Spinal cord (tissue), 10 donors: ENCODE data around the gene TRPM8. TPM values are rescaled to one million over a fixed set of nuclear protein-coding genes. Genes with fewer than 3 reads are reported as not detected.
A peak's percentile ranks its signal among the peaks of the same experiment; 100 is the strongest.

Source experiments
- DNase-seq, 6 donors: peaks; one replicate each; pipeline versions ENCODE4 v3.0.0 to v3.0.0-alpha.2; 2013 to 2015; ENCODE audit warnings: low spot score in 6 of 6, low read depth in 4 of 6
- H3K27ac ChIP-seq: one replicate; pipeline ENCODE4 v1.5.1; 2013; ENCODE audit warnings: low read depth, low read length, control low read depth
- H3K27me3 ChIP-seq: one replicate; pipeline ENCODE4 v1.6.1; 2013; ENCODE audit warnings: low read length; ENCODE audit not compliant: control insufficient read depth, insufficient read depth
- H3K36me3 ChIP-seq: one replicate; pipeline ENCODE4 v1.6.1; 2013; ENCODE audit warnings: low read length; ENCODE audit not compliant: control insufficient read depth, insufficient read depth
- H3K4me1 ChIP-seq: one replicate; pipeline ENCODE4 v1.6.1; 2013; ENCODE audit warnings: low read length; ENCODE audit not compliant: control insufficient read depth, insufficient read depth
- H3K4me3 ChIP-seq: one replicate; pipeline ENCODE4 v1.5.1; 2013; ENCODE audit warnings: low read depth, low read length, control low read depth
- H3K9me3 ChIP-seq: one replicate; pipeline ENCODE4 v1.6.1; 2013; ENCODE audit warnings: low read length; ENCODE audit not compliant: control insufficient read depth, insufficient read depth
- WGBS: methylation state at CpG from one replicate; pipeline ENCODE4 v1.1.5; 2013; ENCODE audit warnings: missing lambda C conversion rate; ENCODE audit not compliant: insufficient coverage; 5-methylcytosine and 5-hydroxymethylcytosine counted together
- polyA plus RNA-seq, 2 donors: library from polyadenylated mRNA; unstranded; fragments of 120-200 nt; gene quantifications; one replicate each; pipeline ENCODE4 v1.2.1, GENCODE V29; 2013; ENCODE audit not compliant: insufficient read length in 2 of 2
- total RNA-seq, 2 donors: library from RNA; depleted of rRNA in 1 of 2; stranded (reverse); fragments of 120-200 nt in 1 of 2; fragments of >200 nt in 1 of 2; gene quantifications; one replicate each; pipeline versions ENCODE4 v1.2.3 to v1.2.4, GENCODE V29; 2013 to 2014
- donor health status: healthy.

TRPM8 gene
- total and polyA plus RNA-seq, 4 donors, result 0.22 to 1.9 (median 1.1) TPM

- DNase-seq, result no peak
- WGBS, result 80% methylated on average over 1 of the region's 1 CpG
Observed at GRCh38 chr2:233993461-233993860, 76.3 kb downstream of the TRPM8 start.

GRCh38 chr2:233994151-233994550, 77.0 kb downstream of the TRPM8 start:
- peaks cover 8% of the 10 kb centered on the region for H3K4me1 ChIP-seq
- no peaks in the 10 kb centered on the region for H3K9me3 ChIP-seq
- WGBS, result 56% methylated on average over 4 of the region's 5 CpGs
- H3K27ac ChIP-seq, result no peak overlapping the region
- peak in 2 of 6 donors; percentile 28 to 76 for DNase-seq
- H3K4me3 ChIP-seq, result no peak overlapping the region
- H3K36me3 ChIP-seq, result no peaks in the 10 kb centered on the region
- no peaks in the 10 kb centered on the region for H3K27me3 ChIP-seq

More at GRCh38 chr2:233993461-233993860, 76.3 kb downstream of the TRPM8 start:
- Histone ChIP-seq H3K4me3 (no peak overlapping the region), H3K27ac (no peak overlapping the region), H3K36me3 (no peaks in the 10 kb centered on the region), H3K9me3 (no peaks in the 10 kb centered on the region), H3K4me1 (peaks cover 6% of the 10 kb centered on the region), H3K27me3 (no peaks in the 10 kb centered on the region)

- H3K4me3 ChIP-seq, result no peak overlapping the region
Observed at GRCh38 chr2:233996000-233996399, 78.8 kb downstream of the TRPM8 start.

GRCh38 chr2:233996461-233996860, 79.3 kb downstream of the TRPM8 start:
- Histone ChIP-seq H3K27me3 (no peaks in the 10 kb centered on the region), H3K27ac (no peak overlapping the region), H3K4me3 (no peak overlapping the region), H3K4me1 (peaks cover 11% of the 10 kb centered on the region), H3K36me3 (no peaks in the 10 kb centered on the region), H3K9me3 (no peaks in the 10 kb centered on the region)
- DNase-seq, result no peak
- WGBS, result 61% methylated on average over 3 of the region's 5 CpGs

More at GRCh38 chr2:233996000-233996399, 78.8 kb downstream of the TRPM8 start:
- WGBS, result 68% methylated on average over 2 of the region's 5 CpGs
- Histone ChIP-seq H3K27ac (no peak overlapping the region), H3K36me3 (no peaks in the 10 kb centered on the region), H3K27me3 (no peaks in the 10 kb centered on the region), H3K4me1 (peaks cover 11% of the 10 kb centered on the region), H3K9me3 (no peaks in the 10 kb centered on the region)
- no peak for DNase-seq

GRCh38 chr2:233997707-233998106, 80.5 kb downstream of the TRPM8 start:
- no peaks in the 10 kb centered on the region for H3K36me3 ChIP-seq
- peaks cover 7% of the 10 kb centered on the region for H3K4me1 ChIP-seq
- H3K9me3 ChIP-seq, result no peaks in the 10 kb centered on the region
- no peak for DNase-seq
- no peak overlapping the region for H3K4me3 ChIP-seq
- no peak overlapping the region for H3K27ac ChIP-seq
- H3K27me3 ChIP-seq, result no peaks in the 10 kb centered on the region
- 81% methylated on average over 1 of the region's 1 CpG for WGBS

- Histone ChIP-seq H3K27ac (no peak overlapping the region), H3K36me3 (no peaks in the 10 kb centered on the region), H3K4me3 (no peak overlapping the region), H3K9me3 (no peaks in the 10 kb centered on the region), H3K27me3 (no peaks in the 10 kb centered on the region), H3K4me1 (peaks cover 4% of the 10 kb centered on the region)
- peak in 1 of 6 donors; percentile 65 for DNase-seq
- 58% methylated on average over 9 of the region's 10 CpGs for WGBS
Observed at GRCh38 chr2:233999182-233999581, 82.0 kb downstream of the TRPM8 start.

GRCh38 chr2:234001380-234002160, 84.4 kb downstream of the TRPM8 start:
- WGBS, result 62% methylated on average over 5 of the region's 8 CpGs
- no peak overlapping the region for H3K27ac ChIP-seq

GRCh38 chr2:234002281-234002680, 85.1 kb downstream of the TRPM8 start:
- Histone ChIP-seq H3K9me3 (no peaks in the 10 kb centered on the region), H3K4me1 (peaks cover 4% of the 10 kb centered on the region), H3K4me3 (no peak overlapping the region), H3K36me3 (no peaks in the 10 kb centered on the region), H3K27ac (no peak overlapping the region), H3K27me3 (no peaks in the 10 kb centered on the region)
- DNase-seq, result no peak
- WGBS, result 88% methylated on average over 1 of the region's 4 CpGs

More at GRCh38 chr2:234001380-234002160, 84.4 kb downstream of the TRPM8 start:
- no peaks in the 10 kb centered on the region for H3K36me3 ChIP-seq
- H3K27me3 ChIP-seq, result no peaks in the 10 kb centered on the region
- H3K4me3 ChIP-seq, result no peak overlapping the region
- no peaks in the 10 kb centered on the region for H3K9me3 ChIP-seq
- peak in 1 of 6 donors; percentile 93 for DNase-seq
- peaks cover 4% of the 10 kb centered on the region for H3K4me1 ChIP-seq

- Histone ChIP-seq H3K36me3 (no peaks in the 10 kb centered on the region), H3K27ac (no peak overlapping the region), H3K4me3 (no peak overlapping the region), H3K27me3 (no peaks in the 10 kb centered on the region), H3K9me3 (no peaks in the 10 kb centered on the region), H3K4me1 (peaks cover 3% of the 10 kb centered on the region)
- WGBS, result 17% methylated on average over 2 of the region's 8 CpGs
- DNase-seq, result peak in 2 of 6 donors; percentile 36 to 69
Observed at GRCh38 chr2:234003972-234004617, 86.9 kb downstream of the TRPM8 start.
